HCT116 (cell line): Measurements from ENCODE around the gene LMX1A. TPM values are rescaled to one million over a fixed set of nuclear protein-coding genes. Genes with fewer than 3 reads are reported as not detected.

Experiments
- ATAC-seq: fragments of 200-7000 bp; cut with Tn5 transposase; 2 replicates; pipeline ENCODE4 v1.9.1; 2020; ENCODE audit warnings: mild to moderate bottlenecking, moderate library complexity
- BruUV-seq: library from RNA; stranded (reverse); fragments of 400-500 nt; replicated peaks from 2 replicates; lab custom pipeline; 2021; lab: Mats Ljungman, UMichigan
- CTCF ChIA-PET: fragments of 300-600 bp; sonication (Branson Sonifier 250); formaldehyde crosslinking; loops from one replicate; lab custom pipeline; 2021; ENCODE audit warnings: antibody characterized with exemption; lab: Charles Lee
- POLR2A ChIA-PET: fragments of 300-600, 350-600 bp; sonication (Branson Sonifier 250); formaldehyde crosslinking; loops from one replicate; lab custom pipeline; 2021; ENCODE audit warnings: antibody characterized with exemption; lab: Charles Lee
- RAD21 ChIA-PET, 2 experiments: fragments of 300-600 bp; sonication (Branson Sonifier 250); formaldehyde crosslinking; loops; one replicate each; lab custom pipeline; 2023; ENCODE audit warnings: low total read pairs in 2 of 2; ENCODE audit not compliant: uncharacterized antibody in 2 of 2, unreplicated experiment in 2 of 2, low non-redundant PET in 1 of 2; lab: Charles Lee
- DNase-seq: peaks from one replicate; pipeline ENCODE4 v3.0.0-alpha.2; 2010; ENCODE audit warnings: low read depth, low spot score
- H2AFZ ChIP-seq: fragments of 200-600 bp; shearing (Covaris generic), sonication (generic); 2 replicates; pipeline ENCODE4 v1.6.1; 2017; ENCODE audit warnings: low read depth, mixed run types, mixed read lengths, antibody characterized with exemption, low read length; ENCODE audit not compliant: poor library complexity, severe bottlenecking
- H3K27ac ChIP-seq: 2 replicates; pipeline ENCODE4 v1.5.1; 2012; ENCODE audit warnings: low read depth, low read length
- H3K27me3 ChIP-seq: fragments of 200-600 bp; sonication (generic); 2 replicates; pipeline ENCODE4 v1.6.1; 2016; ENCODE audit warnings: mixed run types, low read length, mixed read lengths; ENCODE audit not compliant: insufficient read depth
- H3K36me3 ChIP-seq, 2 experiments: fragments of 200-500 bp in 1 of 2; fragments of 200-600 bp in 1 of 2; sonication (Bioruptor generic) in 1 of 2; sonication (generic) in 1 of 2; 2 replicates each; pipeline versions ENCODE4 v1.5.1 to v1.6.1; 2014 to 2016; ENCODE audit warnings: low read length in 2 of 2, inconsistent platforms in 1 of 2, mixed read lengths in 1 of 2, mixed run types in 1 of 2; ENCODE audit not compliant: insufficient read depth in 2 of 2, control insufficient read depth in 1 of 2
- H3K4me1 ChIP-seq, 2 experiments: fragments of 200-600 bp in 1 of 2; sonication (generic) in 1 of 2; 2 replicates each; pipeline versions ENCODE4 v1.5.1 to v1.6.1; 2012 to 2017; ENCODE audit warnings: low read length in 2 of 2, inconsistent platforms in 1 of 2, mild to moderate bottlenecking in 1 of 2, mixed read lengths in 1 of 2, mixed run types in 1 of 2, moderate library complexity in 1 of 2; ENCODE audit not compliant: insufficient read depth in 2 of 2, control insufficient read depth in 1 of 2
- H3K4me2 ChIP-seq: fragments of 200-600 bp; sonication (generic); 2 replicates; pipeline ENCODE4 v1.6.1; 2017; ENCODE audit warnings: mixed run types, low read length, mixed read lengths
- H3K4me3 ChIP-seq, 2 experiments: fragments of 200-600 bp in 1 of 2; sonication (generic) in 1 of 2; replicated peaks in 1 of 2; 2 replicates each; pipeline ENCODE4 v1.5.1; 2011 to 2016; ENCODE audit warnings: low read length in 2 of 2, control low read depth in 1 of 2, low read depth in 1 of 2, mild to moderate bottlenecking in 1 of 2, mixed read lengths in 1 of 2, mixed run types in 1 of 2
- H3K79me2 ChIP-seq: fragments of 200-600 bp; sonication (generic); 2 replicates; pipeline ENCODE4 v1.6.1; 2017; ENCODE audit warnings: mild to moderate bottlenecking, mixed run types, low read length, moderate library complexity, mixed read lengths; ENCODE audit not compliant: insufficient read depth
- H3K9ac ChIP-seq: fragments of 200-600 bp; sonication (generic); 2 replicates; pipeline ENCODE4 v1.6.1; 2016; ENCODE audit warnings: low read length, mixed read lengths
- H3K9me2 ChIP-seq: fragments of 200-600 bp; sonication (generic), shearing (Covaris generic); 2 replicates; pipeline ENCODE4 v1.6.1; 2017; ENCODE audit warnings: mixed run types, mild to moderate bottlenecking, moderate library complexity; ENCODE audit not compliant: insufficient read depth
- H3K9me3 ChIP-seq, 2 experiments: fragments of 200-500 bp in 1 of 2; fragments of 200-600 bp in 1 of 2; sonication (Bioruptor generic) in 1 of 2; sonication (generic) in 1 of 2; 2 replicates each; pipeline ENCODE4 v1.6.1; 2014 to 2017; ENCODE audit warnings: low read length in 2 of 2, mixed read lengths in 2 of 2, inconsistent platforms in 1 of 2, low read depth in 1 of 2, mild to moderate bottlenecking in 1 of 2, mixed run types in 1 of 2, moderate library complexity in 1 of 2; ENCODE audit not compliant: control insufficient read depth in 1 of 2, insufficient read depth in 1 of 2
- H4K20me1 ChIP-seq: fragments of 200-600 bp; sonication (generic), shearing (Covaris generic); 2 replicates; pipeline ENCODE4 v1.6.1; 2017; ENCODE audit warnings: mixed run types, mild to moderate bottlenecking, moderate library complexity; ENCODE audit not compliant: insufficient read depth
- ATF3 ChIP-seq: IDR thresholded peaks from 2 replicates; pipeline ENCODE4 v1.6.1; 2012
- CEBPB ChIP-seq: IDR thresholded peaks from 2 replicates; pipeline ENCODE4 v1.6.1; 2012; ENCODE audit warnings: low read depth
- CTCF ChIP-seq, 3 experiments: fragments of 200-600 bp in 1 of 3; sonication (generic) in 1 of 3; IDR thresholded peaks in 2 of 3; conservative IDR thresholded peaks in 1 of 3; 2 replicates each; pipeline ENCODE4 v1.5.1; 2012 to 2017; ENCODE audit warnings: low read depth in 2 of 3, low read length in 2 of 3, antibody characterized with exemption in 1 of 3, borderline replicate concordance in 1 of 3, control low read depth in 1 of 3, mild to moderate bottlenecking in 1 of 3, mixed read lengths in 1 of 3, mixed run types in 1 of 3, moderate library complexity in 1 of 3; ENCODE audit not compliant: insufficient read depth in 1 of 3
- EGR1 ChIP-seq: IDR thresholded peaks from 2 replicates; pipeline ENCODE4 v1.6.1; 2012; ENCODE audit warnings: low read depth
- ELF1 ChIP-seq: IDR thresholded peaks from 2 replicates; pipeline ENCODE4 v1.6.1; 2012; ENCODE audit warnings: low read depth, borderline replicate concordance
- EZH2 ChIP-seq: fragments of 200-600 bp; sonication (generic); IDR thresholded peaks from 2 replicates; pipeline ENCODE4 v1.6.1; 2017; ENCODE audit warnings: antibody characterized with exemption, mixed run types
- EZH2phosphoT487 ChIP-seq: fragments of 200-600 bp; IDR thresholded peaks from 2 replicates; pipeline ENCODE4 v1.6.1; 2018; ENCODE audit warnings: antibody characterized with exemption, borderline replicate concordance
- FOSL1 ChIP-seq: IDR thresholded peaks from 2 replicates; pipeline ENCODE4 v1.6.1; 2012; ENCODE audit warnings: low read depth
- POLR2A ChIP-seq: IDR thresholded peaks from 2 replicates; pipeline ENCODE4 v1.7.0; 2011; ENCODE audit warnings: borderline replicate concordance; ENCODE audit not compliant: insufficient read depth, insufficient read length; ENCODE audit errors: extremely low read depth
- POLR2AphosphoS5 ChIP-seq: IDR thresholded peaks from 2 replicates; pipeline ENCODE4 v1.6.1; 2011; ENCODE audit warnings: mild to moderate bottlenecking, low read depth, low read length, moderate library complexity
- RAD21 ChIP-seq: IDR thresholded peaks from 2 replicates; pipeline ENCODE4 v1.6.1; 2012; ENCODE audit warnings: low read depth, mild to moderate bottlenecking
- REST ChIP-seq: IDR thresholded peaks from 2 replicates; pipeline ENCODE4 v1.6.1; 2012; ENCODE audit warnings: low read depth
- SIN3A ChIP-seq: IDR thresholded peaks from 2 replicates; pipeline ENCODE4 v1.6.1; 2012; ENCODE audit warnings: low read depth
- YY1 ChIP-seq: IDR thresholded peaks from 2 replicates; pipeline ENCODE4 v1.6.1; 2011; ENCODE audit warnings: low read length, low read depth, moderate library complexity, mild to moderate bottlenecking; ENCODE audit not compliant: insufficient replicate concordance; ENCODE audit errors: extremely low read depth
- ZBTB33 ChIP-seq: IDR thresholded peaks from 2 replicates; pipeline ENCODE4 v1.6.1; 2011; ENCODE audit warnings: mild to moderate bottlenecking, low read length, moderate library complexity; ENCODE audit not compliant: insufficient replicate concordance; ENCODE audit errors: extremely low read depth
- ZNF274 ChIP-seq: fragments of 200-500 bp; sonication (Bioruptor generic); IDR thresholded peaks from 2 replicates; pipeline ENCODE4 v1.6.1; 2014; ENCODE audit warnings: mild to moderate bottlenecking, low read depth, low read length, inconsistent platforms
- intact Hi-C: fragments of 100-400 bp; cut with micrococcal nuclease; formaldehyde crosslinking; loops from 2 replicates; pipeline ENCODE4 v1.10.0; 2022
- total RNA-seq: library from RNA; stranded (reverse); gene quantifications from one replicate; pipeline ENCODE4 v1.2.1, GENCODE V29; 2021; ENCODE audit not compliant: unreplicated experiment

LMX1A gene
- total RNA-seq, 1 experiment from 2014 or later = not detected

GRCh38 chr1:165204548-165204947 is 152.0 kb downstream of the LMX1A start:
- H3K79me2 ChIP-seq = no peaks in the 10 kb centered on the region
- no peak overlapping the region for H3K9ac ChIP-seq
- TF ChIP-seq YY1 (no peak), SIN3A (no peak), ZNF274 (no peak), FOSL1 (no peak), EZH2phosphoT487 (no peak), POLR2A (no peak), CEBPB (no peak), ATF3 (no peak), EZH2 (no peak), ZBTB33 (no peak), RAD21 (no peak), EGR1 (no peak), POLR2AphosphoS5 (no peak), ELF1 (no peak), REST (no peak), CTCF (IDR thresholded peaks at IDR 0.05 in 2 of 3, conservative IDR thresholded peaks at IDR 0.05 in 1 of 3; ENCODE audit: borderline replicate concordance in 1 of 3, insufficient read depth in 1 of 3, low read depth in 2 of 3, low read length in 2 of 3) (no peak)
- ChIA-PET CTCF (no interaction called here), RAD21 (no interaction called here), POLR2A (no interaction called here)
- H3K4me1 ChIP-seq = no peaks in the 10 kb centered on the region
- H3K27me3 ChIP-seq = 0 out of 2 replicates have a peak, but pooled peaks cover 7% of the 10 kb centered on the region
- H3K9me3 ChIP-seq = no peaks in the 10 kb centered on the region
- H3K9me2 ChIP-seq = no peaks in the 10 kb centered on the region
- no TSS peak for BruUV-seq
- no peak overlapping the region for H2AFZ ChIP-seq
- H4K20me1 ChIP-seq = no peaks in the 10 kb centered on the region
- no peak overlapping the region for H3K4me3 ChIP-seq
- intact Hi-C loops = no loop called here
- no peak for ATAC-seq
- H3K36me3 ChIP-seq = no peaks in the 10 kb centered on the region
- no peak overlapping the region for H3K4me2 ChIP-seq
- DNase-seq = no peak
- no peak overlapping the region for H3K27ac ChIP-seq
